HG02798 (cell line): ENCODE data around the gene PM20D2.

Experiments used
- ATAC-seq: cut with Tn5 transposase; IDR thresholded peaks from one replicate; pipeline ENCODE4 v1.9.1; 2021; ENCODE audit warnings: mild to moderate bottlenecking; ENCODE audit not compliant: unreplicated experiment, poor library complexity

PM20D2 gene

GRCh38 chr6:89144354-89144906, 1.4 kb upstream of the PM20D2 start:
- peak; percentile 32 for ATAC-seq

GRCh38 chr6:89145091-89145955, 532 bp upstream of the PM20D2 start:
- peak; percentile 54 for ATAC-seq

GRCh38 chr6:89146718-89147700, 1.2 kb downstream of the PM20D2 start:
- ATAC-seq = no peak

- no peak for ATAC-seq
Measured at GRCh38 chr6:89148016-89148750, 2.3 kb downstream of the PM20D2 start.

- ATAC-seq = no peak
Measured at GRCh38 chr6:89154131-89154530, 8.3 kb downstream of the PM20D2 start.

- ATAC-seq = no peak
Measured at GRCh38 chr6:89160331-89161092, 14.7 kb downstream of the PM20D2 start.

GRCh38 chr6:89161326-89162046, 15.6 kb downstream of the PM20D2 start:
- no peak for ATAC-seq

- ATAC-seq = no peak
Measured at GRCh38 chr6:89162047-89162371, 16.2 kb downstream of the PM20D2 start.

GRCh38 chr6:89172131-89172530, 26.3 kb downstream of the PM20D2 start:
- ATAC-seq = no peak

GRCh38 chr6:89173634-89174033, 27.8 kb downstream of the PM20D2 start:
- no peak for ATAC-seq

GRCh38 chr6:89180112-89180511, 34.3 kb downstream of the PM20D2 start:
- no peak for ATAC-seq

GRCh38 chr6:89180971-89181370, 35.1 kb downstream of the PM20D2 start:
- ATAC-seq = no peak

GRCh38 chr6:89183294-89183693, 37.4 kb downstream of the PM20D2 start:
- no peak for ATAC-seq

- no peak for ATAC-seq
Measured at GRCh38 chr6:89184344-89184743, 38.5 kb downstream of the PM20D2 start.

GRCh38 chr6:89186762-89187161, 40.9 kb downstream of the PM20D2 start:
- no peak for ATAC-seq

- no peak for ATAC-seq
Measured at GRCh38 chr6:89187504-89187903, 41.6 kb downstream of the PM20D2 start.

- ATAC-seq = no peak
Measured at GRCh38 chr6:89190741-89191140, 44.9 kb downstream of the PM20D2 start.

GRCh38 chr6:89194559-89194958, 48.7 kb downstream of the PM20D2 start:
- no peak for ATAC-seq

- ATAC-seq = no peak
Measured at GRCh38 chr6:89197141-89197540, 51.3 kb downstream of the PM20D2 start.
